Body of pancreas (tissue), 4 donors: ENCODE results near the gene WDR18.

Experiments used
- CTCF ChIP-seq, 7 experiments: fragments of 450-650 bp in 4 of 7; fragments of 200-600 bp in 3 of 7; sonication (generic) in 3 of 7; IDR thresholded peaks; one replicate each; pipeline ENCODE4 v1.5.1; 2016 to 2019; ENCODE audit warnings: antibody characterized with exemption in 7 of 7
- POLR2A ChIP-seq, 3 donors: fragments of 450-650 bp; IDR thresholded peaks; one replicate each; pipeline ENCODE4 v1.6.1; 2016; ENCODE audit warnings: antibody characterized with exemption in 3 of 3, mild to moderate bottlenecking in 2 of 3

GRCh38 chr19:1000095-1000494 lies 15.9 kb downstream of the WDR18 start, which contains the start of gene GRIN3B:
- TF ChIP-seq CTCF (IDR thresholded peaks at IDR 0.05) (peak; percentile 11 to 51 (median 38)), POLR2A (IDR thresholded peaks at IDR 0.05) (no peak)
